KOPT-K1 (cell line): ENCODE results near the gene CASS4.
"Not testable (repeated sequence)": the region's sequence is repeated elsewhere in the genome, so short reads cannot be mapped to it uniquely, and the experiment has no call there.

Source experiments
- H3K27ac ChIP-seq: fragments of 200-600 bp; sonication (generic); 2 replicates; pipeline ENCODE4 v1.5.1; 2016; ENCODE audit warnings: antibody characterized with exemption, mild to moderate bottlenecking, low read depth, low read length; ENCODE audit not compliant: poor library complexity, severe bottlenecking
- H3K36me3 ChIP-seq: fragments of 200-600 bp; sonication (generic); 2 replicates; pipeline ENCODE4 v1.5.1; 2017; ENCODE audit warnings: antibody characterized with exemption, mild to moderate bottlenecking, low read length, moderate library complexity; ENCODE audit not compliant: insufficient read depth
- H3K9me3 ChIP-seq: fragments of 200-600 bp; sonication (generic); 2 replicates; pipeline ENCODE4 v1.5.1; 2017; ENCODE audit warnings: antibody characterized with exemption, low read length, mild to moderate bottlenecking; ENCODE audit not compliant: insufficient read depth, poor library complexity, severe bottlenecking

CASS4 gene

DNA sequence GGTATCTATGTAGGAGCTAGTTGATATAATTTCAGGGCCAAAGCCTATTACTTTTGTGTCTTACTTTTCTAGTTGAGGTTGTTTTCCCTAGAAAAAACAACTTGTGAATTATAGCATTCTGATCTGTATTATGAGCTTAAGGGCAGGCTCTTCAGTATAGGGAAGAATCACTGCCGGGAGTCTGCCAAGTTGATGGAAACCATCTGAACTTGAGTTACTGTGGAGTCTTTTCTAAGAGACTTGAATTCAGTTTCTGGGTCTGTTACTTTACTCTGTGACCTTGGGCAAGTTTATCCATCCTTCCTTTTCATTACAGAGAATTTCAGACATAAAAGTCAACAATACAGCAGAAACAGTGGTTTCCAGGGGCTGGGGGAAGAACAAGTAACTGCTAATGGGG is 2.1 kb upstream of the CASS4 start:
- H3K9me3 ChIP-seq: no peaks in the 10 kb centered on the region
- no peak overlapping the region for H3K27ac ChIP-seq
- H3K36me3 ChIP-seq: peaks cover 54% of the 10 kb centered on the region

DNA sequence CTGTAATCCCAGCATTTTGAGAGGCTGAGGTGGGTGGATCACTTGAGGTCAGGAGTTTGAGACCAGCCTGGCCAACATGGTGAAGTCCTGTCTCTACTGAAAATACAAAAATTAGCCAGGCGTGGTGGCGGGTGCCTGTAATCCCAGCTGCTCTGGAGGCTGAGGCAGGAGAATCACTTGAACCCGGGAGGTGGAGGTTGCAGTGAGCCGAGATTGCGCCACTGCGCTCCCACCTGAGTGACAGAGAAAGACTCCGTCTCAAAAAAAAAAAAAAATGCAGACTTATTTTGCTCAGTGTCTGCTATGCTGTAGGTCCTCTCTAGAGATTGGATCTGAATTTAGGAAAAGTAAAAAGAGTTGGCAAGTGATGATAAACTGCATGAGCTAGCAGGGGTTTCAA is 773 bp upstream of the CASS4 start:
- not testable (repeated sequence) for H3K9me3 ChIP-seq
- H3K27ac ChIP-seq: peak overlapping the region; percentile 62
- H3K36me3 ChIP-seq: peaks cover 42% of the 10 kb centered on the region

GRCh38 chr20:56412473-56412790 is 372 bp downstream of the CASS4 start:
- Histone ChIP-seq H3K9me3 (no peaks in the 10 kb centered on the region), H3K36me3 (peaks cover 35% of the 10 kb centered on the region), H3K27ac (peak overlapping the region; percentile 62)

GRCh38 chr20:56412949-56413348 is 889 bp downstream of the CASS4 start:
- H3K36me3 ChIP-seq: peaks cover 33% of the 10 kb centered on the region
- peak overlapping the region; percentile 62 for H3K27ac ChIP-seq
- H3K9me3 ChIP-seq: no peaks in the 10 kb centered on the region

DNA sequence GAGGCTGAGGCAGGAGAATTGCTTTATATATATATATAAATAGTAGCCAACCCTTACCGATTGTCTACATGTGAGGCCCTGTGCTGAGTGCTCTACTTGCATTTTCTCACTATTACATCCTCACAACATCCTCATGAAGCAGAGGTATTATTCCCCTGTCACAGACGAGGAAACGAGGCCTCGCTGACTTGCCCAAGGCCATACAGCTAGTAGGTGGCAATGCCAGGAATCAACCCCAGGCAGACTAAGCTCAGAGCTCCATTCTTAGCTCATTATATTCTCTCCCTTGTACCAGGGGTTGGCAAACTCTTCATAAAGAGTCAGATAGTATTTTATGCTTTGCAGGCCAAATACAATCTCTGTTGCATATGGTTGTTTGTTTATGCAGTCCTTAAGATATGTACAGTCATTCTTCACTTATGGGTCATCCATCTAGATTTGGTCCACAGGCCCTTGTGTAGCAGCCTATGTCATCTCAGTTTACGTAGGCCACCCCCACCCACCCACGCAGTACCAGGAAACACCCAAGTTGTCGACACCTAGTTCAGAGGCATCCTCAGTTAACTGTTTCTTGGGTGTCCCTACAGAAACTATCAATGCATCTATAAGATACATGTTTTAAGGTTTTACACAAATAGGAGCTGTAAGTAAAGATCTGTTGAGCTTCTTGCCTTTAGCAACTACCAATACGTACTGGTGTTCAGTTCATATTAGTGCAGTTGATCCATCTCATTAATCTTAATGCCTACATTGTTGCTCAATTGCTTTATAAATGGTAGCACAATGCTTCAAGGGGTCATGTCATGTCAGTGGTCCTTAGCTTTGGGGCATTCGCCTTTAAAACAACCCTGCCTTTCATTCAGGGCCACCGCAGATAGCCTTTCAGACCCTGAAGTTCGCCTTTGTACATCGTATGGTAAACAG is 3.0 kb downstream of the CASS4 start:
- no peaks in the 10 kb centered on the region for H3K9me3 ChIP-seq
- peaks cover 14% of the 10 kb centered on the region for H3K36me3 ChIP-seq
- no peak overlapping the region for H3K27ac ChIP-seq

DNA sequence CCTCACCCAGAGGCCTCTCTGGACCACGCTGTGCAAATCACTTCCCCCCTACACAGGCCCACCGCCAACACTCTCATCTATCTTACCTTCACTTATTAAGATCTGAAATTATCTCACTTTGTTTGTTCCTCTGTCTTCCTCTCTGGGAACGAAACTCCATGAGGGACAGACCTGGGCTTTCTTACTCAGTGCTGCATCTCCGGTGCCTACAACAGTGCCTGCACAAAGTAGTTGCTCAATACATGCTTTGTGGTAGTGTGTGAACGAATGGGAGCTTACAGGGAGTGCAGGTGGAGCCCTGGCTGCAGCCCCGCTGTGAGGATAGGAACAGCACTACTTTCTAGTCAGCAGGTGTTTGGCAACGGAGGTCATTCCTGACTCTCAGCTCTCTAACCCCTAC is 5.3 kb downstream of the CASS4 start:
- peaks cover 11% of the 10 kb centered on the region for H3K36me3 ChIP-seq
- no peak overlapping the region for H3K27ac ChIP-seq
- H3K9me3 ChIP-seq: no peaks in the 10 kb centered on the region

- H3K27ac ChIP-seq: no peak overlapping the region
Measured at GRCh38 chr20:56417911-56418310, 5.9 kb downstream of the CASS4 start.

DNA sequence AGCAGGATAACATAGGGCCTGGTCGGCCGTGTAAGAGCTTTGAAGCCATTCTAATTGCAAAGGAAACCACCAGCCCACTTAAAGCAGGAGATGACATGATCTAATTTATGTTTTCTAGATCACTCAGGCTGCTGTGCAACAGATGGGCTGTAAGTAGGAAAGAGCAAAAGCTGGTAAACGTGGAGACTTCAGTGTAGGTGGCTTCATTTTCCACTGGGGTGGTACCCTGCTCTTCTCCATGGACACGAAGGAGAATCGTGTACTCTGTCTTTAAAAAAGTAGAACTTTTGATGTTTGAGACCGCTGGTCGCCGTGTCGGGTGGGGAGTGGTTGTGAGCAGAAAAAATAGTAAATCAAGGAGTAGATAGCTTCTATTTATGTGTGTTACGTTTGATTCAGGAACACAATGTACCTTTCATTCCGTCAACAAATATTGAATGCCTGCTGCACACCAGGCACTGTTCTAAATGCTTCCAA is 6.4 kb downstream of the CASS4 start:
- Histone ChIP-seq H3K36me3 (peaks cover 11% of the 10 kb centered on the region), H3K27ac (no peak overlapping the region), H3K9me3 (no peaks in the 10 kb centered on the region)

More at GRCh38 chr20:56417911-56418310, 5.9 kb downstream of the CASS4 start:
- H3K9me3 ChIP-seq: no peaks in the 10 kb centered on the region
- peaks cover 11% of the 10 kb centered on the region for H3K36me3 ChIP-seq

DNA sequence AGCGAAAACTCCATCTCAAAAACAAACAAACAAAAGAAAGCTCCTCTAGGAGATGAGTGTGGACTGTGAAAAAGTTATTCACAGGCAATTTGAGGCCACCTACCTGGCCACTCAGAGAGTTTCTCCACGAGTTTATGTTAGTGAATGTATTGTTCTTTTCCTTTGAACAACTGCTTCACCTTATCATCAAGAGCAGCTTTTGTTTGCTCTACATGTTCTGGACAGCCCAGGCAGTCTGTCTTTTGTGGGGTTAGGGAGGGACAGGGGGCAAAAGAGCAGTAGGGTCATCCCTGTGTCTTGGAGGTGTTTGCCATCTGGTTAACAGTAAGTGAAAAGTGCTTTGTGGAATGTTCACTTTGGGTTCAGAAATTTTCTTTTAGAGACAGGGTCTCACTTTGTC is 8.0 kb downstream of the CASS4 start:
- Histone ChIP-seq H3K36me3 (peaks cover 11% of the 10 kb centered on the region), H3K27ac (no peak overlapping the region), H3K9me3 (no peaks in the 10 kb centered on the region)

DNA sequence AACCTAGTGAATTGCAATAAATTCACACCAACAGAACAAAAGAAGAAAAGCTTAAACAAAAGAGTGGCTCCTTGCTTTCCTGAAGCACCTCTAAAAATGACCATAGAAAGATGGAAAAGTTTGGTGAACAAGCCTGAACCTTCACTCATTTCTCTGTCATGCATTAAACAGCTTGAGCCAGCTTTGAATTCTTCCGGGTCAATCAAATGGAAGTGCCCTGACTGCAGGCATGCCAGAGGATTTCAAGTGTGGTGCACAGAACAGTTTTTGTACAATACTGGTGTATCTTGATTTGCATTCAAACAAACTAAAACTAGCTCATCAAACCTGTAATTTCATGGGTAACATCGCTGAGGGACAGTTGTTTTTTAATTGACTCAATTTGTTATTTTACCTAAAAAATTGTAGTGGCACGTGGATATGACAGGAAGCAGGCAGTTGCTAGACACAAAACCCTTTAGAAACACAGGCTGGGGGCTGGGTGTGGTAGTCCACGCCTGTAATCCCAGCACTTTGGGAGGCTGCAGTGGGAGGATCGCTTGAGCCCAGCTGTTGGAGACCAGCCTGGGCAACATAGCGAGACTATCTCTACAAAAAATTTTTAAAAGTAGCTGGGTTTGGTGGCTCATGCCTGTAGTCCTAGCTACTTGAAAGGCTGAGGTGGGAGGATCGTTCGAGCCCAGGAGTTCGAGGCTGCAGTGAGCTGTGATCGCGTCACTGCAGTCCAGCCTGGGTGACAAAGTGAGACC is 9.1 kb downstream of the CASS4 start:
- Histone ChIP-seq H3K9me3 (no peaks in the 10 kb centered on the region), H3K27ac (no peak overlapping the region), H3K36me3 (peaks cover 11% of the 10 kb centered on the region; the same call in 1 of the 2 replicates)

DNA sequence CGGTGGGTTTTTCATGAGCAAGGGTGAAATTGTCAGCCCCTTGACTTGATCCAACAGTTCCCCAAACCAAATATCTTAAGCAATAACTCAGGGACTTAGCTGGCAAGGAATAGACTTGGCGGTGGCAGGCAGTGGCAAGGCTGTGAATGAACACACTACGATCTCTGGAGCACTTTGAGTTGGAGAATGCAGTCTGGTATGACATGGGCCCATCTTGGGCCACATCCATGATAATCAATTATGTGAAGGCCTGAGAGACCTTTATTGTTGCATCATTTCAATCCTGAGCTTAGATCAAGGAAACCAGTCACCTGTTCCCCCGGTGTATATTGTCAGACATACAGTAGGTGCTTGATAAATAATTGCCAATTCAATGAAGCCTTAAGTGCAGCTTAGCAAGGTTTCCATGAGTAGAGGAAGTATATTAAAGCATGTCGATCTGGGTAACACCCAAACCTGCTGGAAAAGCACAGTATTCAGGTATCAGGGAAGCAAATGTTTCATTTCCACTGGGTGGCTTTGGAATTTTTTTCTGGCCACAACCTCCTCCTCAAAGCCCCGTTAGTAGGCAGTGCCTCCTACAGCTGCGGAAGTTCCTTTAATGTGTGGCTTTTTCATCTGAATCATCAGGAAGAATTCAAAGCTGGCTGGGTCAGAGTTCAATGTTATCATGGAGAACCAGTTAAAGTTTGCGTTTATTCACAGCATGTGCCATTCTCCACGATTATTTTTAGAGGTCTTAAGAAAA is 10.2 kb downstream of the CASS4 start:
- Histone ChIP-seq H3K36me3 (peaks cover 6% of the 10 kb centered on the region; the same call in 1 of the 2 replicates), H3K27ac (no peak overlapping the region)

DNA sequence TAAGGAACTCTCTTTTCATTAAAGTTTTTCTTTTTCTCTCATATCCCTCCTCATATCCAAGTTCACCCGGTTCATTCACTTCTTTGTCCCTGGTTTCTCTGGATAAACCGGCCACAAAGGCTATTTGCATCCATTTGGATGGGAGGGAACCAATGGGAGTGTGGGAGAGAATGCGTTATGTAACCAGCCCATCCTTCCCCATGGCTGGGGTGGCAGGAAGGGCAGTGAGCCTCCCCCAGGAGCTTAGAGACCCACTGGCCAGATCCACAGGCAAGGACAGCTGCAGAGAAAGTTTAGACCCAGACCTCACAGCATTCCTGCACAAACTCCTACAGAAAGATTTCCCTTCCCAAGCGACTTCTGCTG is 10.7 kb downstream of the CASS4 start:
- H3K27ac ChIP-seq: no peak overlapping the region

More for the DNA sequence above, 10.2 kb downstream of the CASS4 start:
- no peaks in the 10 kb centered on the region for H3K9me3 ChIP-seq

DNA sequence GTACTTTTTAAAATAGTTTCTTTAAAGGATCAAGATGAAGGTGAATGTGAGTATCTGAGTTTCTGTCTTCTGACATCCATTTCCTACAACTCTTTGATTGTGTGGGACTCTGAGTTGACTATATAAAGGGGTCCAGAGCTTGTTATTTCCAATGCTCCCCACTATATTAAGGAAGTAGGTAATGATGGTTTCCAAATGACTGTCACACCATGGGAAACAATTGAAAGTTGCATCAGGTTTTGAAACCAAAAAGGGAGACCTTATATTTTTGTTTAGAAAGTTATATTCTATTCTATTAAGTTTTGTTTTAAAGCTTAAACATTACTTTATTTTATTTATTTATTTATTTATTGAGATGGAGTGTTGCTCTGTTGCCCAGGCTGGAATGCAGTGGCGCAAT is 11.2 kb downstream of the CASS4 start:
- Histone ChIP-seq H3K27ac (no peak overlapping the region), H3K36me3 (no peaks in the 10 kb centered on the region), H3K9me3 (no peaks in the 10 kb centered on the region)

More for the DNA sequence above, 10.7 kb downstream of the CASS4 start:
- Histone ChIP-seq H3K9me3 (no peaks in the 10 kb centered on the region), H3K36me3 (peaks cover 3% of the 10 kb centered on the region; the same call in 1 of the 2 replicates)

- H3K9me3 ChIP-seq: no peaks in the 10 kb centered on the region
- H3K36me3 ChIP-seq: no peaks in the 10 kb centered on the region
- H3K27ac ChIP-seq: no peak overlapping the region
Measured at GRCh38 chr20:56423886-56424285, 11.8 kb downstream of the CASS4 start.

DNA sequence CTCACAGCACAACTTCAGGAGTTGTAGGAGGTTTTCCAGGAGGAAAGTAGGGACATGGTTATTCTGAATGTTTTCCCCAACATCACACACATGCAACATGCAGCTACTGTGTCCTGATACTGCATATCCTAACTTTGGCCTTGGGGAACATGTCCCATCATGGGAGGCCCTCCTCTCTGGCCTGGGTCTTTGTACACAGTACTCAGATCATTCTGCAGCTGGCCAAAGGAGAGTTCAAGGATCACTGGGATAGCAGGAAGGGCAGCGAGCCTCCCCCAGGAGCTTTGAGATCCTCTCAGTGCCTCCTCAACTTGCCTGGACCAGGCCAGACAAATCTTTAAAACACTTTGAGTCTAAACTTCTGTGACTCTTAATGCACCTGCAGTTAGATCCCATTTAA is 12.9 kb downstream of the CASS4 start:
- no peak overlapping the region for H3K27ac ChIP-seq

More for the DNA sequence above, 12.9 kb downstream of the CASS4 start:
- no peaks in the 10 kb centered on the region for H3K9me3 ChIP-seq
- no peaks in the 10 kb centered on the region for H3K36me3 ChIP-seq
